Inflammatory macrophage (primary cell): ENCODE results near the gene THYN1.

Source experiments
- DNase-seq, 2 donors: peaks; one replicate each; pipeline ENCODE4 v3.0.0-alpha.2; 2020 to 2022

The THYN1 gene

DNA sequence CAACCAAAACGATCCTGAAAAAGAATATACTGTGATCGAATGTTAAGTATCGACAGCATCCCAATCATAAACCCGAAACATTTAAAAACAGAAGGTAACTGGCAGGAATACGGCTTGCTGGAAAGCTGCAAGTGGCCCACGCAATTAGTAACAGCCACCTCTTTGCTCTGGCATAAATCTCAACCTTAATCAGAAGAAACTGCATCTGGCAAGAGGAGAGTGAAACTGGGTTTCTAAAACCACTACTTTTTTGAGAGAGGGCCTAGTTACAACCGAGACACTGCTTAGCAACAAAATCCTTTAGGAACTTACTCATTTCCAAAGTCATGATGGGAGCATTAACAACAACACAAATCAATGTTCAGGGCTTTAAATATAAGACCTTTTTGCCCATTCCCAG lies 37.3 kb downstream of the THYN1 start:
- no peak for DNase-seq

DNA sequence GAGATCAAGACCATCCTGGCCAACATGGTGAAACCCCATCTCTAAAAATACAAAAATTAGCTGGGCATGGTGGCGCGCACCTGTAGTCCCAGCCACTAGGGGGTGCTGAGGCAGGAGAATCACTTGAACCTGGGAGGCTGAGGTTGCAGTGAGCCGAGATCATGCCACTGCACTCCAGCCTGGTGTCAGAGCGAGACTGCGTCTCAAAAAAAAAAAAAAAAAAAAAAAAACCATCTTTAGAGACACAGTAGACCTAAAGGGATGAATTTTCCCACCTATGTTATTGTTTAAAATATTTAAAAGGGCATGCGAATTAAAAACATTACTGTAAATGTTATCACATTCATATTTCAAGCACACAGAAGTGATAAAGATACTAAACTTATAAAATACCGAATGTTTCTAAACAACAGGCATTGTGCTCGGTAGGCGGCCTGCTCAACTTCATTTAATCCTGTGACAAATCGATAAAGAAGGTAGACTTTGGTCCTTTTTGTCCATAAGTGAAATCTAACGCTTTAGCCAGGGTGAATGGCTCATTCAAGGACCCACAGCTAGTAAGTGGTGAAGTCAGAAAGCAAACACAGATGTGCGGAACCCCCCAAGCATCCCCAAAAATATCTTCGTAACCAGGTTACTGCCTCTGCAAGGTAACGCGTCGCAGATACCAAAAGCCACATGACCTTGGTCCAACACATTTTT lies 45.5 kb downstream of the THYN1 start:
- peak; percentile 8 to 25 for DNase-seq

DNA sequence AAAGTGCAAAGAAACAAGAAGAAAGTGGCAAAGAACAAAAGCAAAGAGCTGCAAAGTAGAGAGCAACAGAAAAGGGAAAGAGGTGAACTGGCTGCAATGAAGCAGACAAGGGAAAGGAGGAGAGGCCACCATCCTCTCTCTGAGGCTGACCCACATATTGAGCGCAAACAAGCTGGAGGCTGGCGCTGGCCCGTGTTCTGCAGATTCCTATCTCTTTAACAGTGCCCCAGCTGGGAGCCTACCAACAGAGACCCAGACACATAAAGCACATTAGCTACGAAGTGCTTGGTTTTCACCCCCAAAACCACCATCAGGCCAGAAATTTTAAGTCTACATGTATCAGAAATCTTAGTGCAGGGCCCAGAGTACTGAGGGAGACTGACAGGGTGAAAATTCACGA lies 47.0 kb downstream of the THYN1 start:
- no peak for DNase-seq

DNA sequence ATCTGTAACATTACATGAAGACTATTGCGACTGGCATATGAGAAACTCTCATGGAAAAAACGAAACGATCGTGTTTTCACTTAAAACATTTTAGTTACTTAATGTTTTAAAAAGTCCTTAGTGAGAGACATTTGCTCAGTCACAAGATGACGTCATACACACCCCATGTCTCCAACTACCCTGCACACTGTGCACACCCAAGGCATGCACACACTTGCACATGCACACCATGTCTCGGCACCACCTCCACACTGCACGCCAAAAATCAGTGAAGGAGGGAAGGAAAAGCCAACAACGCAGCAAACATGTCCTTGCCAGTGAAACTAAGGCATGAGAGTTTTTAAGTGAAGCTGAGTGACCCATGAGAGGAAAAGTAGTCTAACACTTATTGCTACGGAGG lies 47.4 kb downstream of the THYN1 start:
- no peak for DNase-seq

DNA sequence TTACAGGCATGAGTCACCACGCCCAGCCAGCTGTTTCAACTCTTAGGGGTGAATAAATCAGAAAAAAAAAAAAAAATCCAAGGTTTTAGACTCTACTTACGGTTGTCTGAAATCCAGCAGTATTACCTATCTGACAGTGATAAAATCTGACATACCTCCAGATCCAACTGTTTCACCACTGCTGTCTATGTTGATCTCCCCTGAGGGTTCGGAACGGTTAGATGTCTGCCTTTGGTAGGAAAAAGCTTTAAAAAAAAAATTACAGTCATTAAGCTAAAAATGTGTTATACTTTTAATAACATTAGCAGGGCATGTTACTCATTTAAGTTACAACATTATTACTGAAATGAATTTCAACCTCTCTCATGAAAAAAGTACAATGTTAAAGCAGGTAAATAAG lies 50.5 kb downstream of the THYN1 start:
- DNase-seq = no peak

DNA sequence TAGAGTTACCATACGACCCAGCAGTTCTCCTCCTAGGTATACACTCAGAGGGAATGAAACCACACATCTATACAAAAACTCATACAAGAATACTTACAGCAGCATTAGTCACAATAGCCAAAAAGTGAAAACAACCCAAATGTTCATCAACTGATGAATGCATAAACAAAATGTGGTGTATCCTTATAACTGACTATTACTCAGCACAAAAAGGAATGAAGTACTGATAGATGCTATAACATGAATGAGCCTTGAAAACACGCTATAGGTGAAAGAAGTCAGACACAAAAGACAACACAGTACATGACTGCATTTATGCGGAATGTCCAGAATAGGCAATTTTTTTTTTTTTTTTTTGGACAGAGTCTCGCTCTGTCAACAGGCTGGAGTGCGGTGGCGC lies 52.5 kb downstream of the THYN1 start:
- DNase-seq = no peak

DNA sequence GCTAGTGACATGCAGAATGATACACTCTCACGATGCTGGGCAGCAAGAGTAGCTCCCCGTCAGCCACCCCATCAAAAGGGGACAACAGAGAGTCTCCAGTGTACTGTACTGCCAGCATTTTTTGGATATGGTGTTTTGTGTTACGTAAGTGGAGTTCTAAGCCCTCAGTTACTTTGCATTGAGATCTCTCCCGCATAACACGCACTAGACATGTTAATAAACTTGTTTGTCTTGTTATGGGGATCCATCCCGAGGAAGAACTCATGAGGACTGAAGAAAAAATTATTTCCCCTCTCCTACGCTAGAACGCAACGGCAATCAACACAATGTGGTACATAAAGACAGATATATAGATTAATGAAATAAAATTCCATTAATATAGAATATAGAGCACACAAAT lies 53.6 kb downstream of the THYN1 start:
- DNase-seq = no peak
